GM21526 (cell line): ENCODE measurements around the gene KRT13.
"Not testable (repeated sequence)": the region's sequence is repeated elsewhere in the genome, so short reads cannot be mapped to it uniquely, and the experiment has no call there.

Experiments
- ATAC-seq: cut with Tn5 transposase; IDR thresholded peaks from one replicate; pipeline ENCODE4 v1.9.1; 2021; ENCODE audit warnings: moderate library complexity; ENCODE audit not compliant: unreplicated experiment, low FRiP score

The KRT13 gene

DNA sequence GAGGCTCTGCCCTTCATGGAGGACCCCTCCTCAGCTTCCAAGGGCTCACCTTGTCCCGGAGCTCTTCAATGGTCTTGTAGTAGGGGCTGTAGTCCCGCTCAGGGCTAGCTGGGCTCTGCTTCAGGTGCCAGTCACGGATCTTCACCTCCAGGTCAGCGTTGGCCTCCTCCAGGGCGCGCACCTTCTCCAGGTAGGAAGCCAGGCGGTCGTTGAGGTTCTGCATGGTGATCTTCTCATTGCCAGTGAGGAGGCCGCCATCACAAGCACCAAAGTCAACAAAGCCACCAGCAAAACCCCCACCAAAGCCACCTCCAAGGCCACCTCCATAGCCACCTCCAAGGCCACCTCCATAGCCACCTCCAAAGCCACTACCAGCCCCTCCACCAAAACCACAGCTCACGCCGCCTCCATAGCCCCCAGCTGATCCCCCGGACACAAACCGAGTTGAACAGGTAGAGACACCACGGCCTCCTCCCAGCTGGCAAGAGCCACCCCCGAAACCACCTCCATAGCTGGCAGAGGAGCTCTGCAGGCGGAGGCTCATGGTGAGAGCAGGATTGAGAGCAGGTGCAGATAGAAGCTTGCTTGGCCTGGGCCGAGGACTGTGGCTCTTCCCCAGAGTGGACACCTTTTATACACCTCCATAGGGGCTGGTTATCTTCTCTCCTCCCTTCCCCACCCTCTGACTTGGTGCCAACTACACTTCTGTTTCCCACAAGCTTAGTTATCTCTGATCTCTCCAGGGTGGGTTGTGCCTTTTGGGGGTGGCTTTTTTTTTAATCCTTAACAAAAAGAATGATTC is at the start of gene KRT13:
KRT13 (minus strand) TSS at position 606 of the 802 bp plus-strand sequence; CDS start at position 544, 62 bp downstream.
- ATAC-seq, result no peak

DNA sequence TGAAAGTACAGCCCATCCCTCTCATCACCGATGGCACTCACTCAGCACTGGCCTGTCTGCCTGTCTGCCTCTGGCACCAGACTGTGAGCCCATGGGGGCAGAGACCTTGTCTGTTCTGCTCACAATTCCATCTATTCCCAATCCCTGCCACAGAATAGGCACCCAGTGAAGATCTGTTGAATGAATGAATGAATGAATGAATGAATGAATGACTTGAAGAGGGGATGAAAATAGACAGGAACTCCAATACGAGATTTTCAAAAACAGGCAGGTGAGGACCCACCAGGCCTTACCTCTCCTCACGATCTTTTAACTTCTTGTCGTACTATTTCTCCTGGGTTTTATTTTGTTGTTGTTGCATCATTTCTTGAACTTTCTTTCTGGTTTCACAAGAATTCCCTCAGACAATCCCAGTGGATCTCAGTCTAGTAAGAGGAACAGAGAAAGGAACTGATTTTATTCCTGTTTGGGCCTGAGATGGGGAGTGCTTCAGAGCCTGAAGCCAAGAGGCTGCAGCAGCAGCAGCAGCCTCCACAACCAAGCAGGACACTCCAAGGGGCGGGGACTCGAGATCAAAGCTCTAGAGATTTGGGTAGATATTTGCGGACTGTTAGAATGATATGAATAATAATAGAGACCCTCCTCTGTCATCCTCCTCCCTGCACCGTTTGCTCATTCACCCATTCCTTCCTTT is 48.7 kb upstream of the KRT13 start:
- ATAC-seq, result no peak

DNA sequence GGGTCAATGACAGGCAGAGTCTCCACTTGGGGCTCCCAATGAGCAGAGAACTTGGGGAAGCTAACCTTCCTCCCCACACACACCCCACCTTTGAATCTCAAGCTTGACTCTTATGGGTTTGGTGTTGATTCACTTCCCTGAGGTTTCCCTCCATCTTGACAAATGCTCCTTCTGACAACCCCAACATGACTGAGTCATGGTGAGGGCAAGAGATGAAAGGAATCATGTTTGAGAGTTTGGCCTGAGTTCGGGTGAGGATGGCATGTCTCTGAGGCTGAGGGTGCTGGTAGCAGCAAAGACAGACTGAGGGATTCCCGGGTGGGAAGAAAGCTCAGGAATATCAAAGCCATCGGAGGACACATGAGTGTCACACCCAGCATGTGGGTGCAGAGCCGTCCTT is 47.8 kb upstream of the KRT13 start:
- no peak for ATAC-seq

DNA sequence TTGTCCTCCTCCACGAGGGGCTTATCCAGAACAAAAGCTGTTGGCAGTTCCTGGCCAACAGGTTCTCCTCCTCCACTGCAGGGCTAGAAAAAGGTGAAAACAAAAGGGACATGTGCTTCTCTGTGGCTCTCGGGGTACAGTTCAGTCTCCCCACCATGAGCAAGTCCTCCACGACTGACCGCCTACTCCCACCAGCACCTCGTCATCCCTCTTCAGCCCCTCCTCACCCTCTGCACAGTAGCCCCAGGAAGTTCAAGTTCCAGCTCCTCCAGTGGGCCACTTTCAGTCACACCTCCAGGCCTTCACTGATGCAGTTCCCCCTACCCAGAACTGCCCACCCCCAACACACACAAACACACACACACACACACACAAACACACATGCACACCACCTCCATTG is 47.0 kb upstream of the KRT13 start:
- no peak for ATAC-seq

DNA sequence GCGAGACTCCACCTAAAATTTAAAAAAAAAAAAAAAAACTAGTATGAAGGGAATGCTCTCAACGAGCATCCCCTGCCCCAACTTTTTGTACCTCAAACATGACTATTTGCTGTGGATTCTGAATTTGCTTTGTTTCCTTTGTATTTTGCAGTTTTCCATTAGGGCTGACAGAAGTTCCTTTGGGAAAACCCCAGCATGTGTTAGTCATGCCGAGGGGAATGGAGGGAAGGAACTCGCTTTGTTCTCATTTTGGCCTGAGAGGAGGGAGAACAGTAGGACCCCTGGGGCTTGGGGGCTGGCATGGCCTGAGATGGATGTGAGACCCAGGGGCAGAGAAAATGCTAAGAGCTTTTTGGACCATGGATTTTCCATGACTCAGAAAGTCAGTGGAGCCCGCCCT is 46.0 kb upstream of the KRT13 start:
- ATAC-seq, result no peak

DNA sequence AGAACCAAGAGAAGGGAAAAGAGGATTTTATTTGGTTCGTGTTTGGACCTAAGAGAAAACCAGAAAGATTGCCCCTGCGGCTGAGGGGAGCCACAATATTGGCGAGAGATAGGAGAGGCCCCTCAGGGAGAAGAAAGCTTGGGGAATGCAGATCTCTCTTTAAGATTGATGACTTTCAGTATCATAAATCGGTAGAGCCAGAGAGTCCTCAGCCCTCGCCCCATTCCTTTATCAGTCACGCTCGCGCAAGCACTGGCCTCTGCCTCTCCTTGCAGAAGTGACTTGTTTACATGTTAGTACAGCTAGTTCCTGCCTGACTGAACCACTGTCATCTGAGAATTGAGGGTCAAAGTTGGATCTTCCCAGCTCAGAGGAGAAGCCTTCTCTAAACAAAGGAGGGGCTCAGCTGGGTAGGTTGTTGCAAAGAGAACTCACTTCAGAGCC is 44.2 kb upstream of the KRT13 start:
- ATAC-seq, result no peak

DNA sequence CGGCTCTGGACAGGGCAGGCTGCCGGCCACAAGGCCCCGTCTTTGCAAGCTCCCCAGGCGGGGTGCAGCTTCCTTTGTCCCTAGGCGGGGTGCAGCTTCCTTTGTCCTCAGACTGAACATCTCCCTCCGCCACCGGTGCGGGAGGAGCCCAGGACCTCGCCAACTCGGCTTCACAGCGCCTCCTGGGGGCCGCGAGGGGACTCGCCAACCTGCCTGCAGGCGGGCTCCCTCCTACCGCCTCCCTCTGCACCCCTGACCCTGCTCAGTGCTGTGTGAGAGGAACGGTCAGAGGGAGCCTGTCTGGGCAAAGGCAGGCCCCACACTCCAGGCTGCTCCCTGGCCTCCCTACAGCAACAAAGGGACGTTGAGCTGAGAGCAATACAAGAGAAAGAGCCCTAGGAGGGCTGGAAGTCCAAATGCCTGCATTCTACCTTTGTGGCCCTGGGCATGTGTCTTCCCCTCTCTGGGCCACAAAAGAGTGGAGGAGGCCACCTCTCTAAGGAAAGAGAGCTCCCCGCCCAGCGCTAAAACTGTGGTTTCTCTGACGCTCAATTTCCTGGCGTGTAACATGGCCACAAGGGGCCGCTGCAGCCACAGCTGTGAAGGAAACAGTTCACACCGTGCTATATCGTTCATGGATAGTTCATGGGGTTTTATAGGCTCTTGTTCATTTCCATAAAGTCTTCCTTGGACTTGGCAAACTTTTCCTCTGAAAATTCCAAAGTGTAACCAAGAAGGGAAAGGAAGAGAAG is 43.6 kb upstream of the KRT13 start:
- no peak for ATAC-seq

DNA sequence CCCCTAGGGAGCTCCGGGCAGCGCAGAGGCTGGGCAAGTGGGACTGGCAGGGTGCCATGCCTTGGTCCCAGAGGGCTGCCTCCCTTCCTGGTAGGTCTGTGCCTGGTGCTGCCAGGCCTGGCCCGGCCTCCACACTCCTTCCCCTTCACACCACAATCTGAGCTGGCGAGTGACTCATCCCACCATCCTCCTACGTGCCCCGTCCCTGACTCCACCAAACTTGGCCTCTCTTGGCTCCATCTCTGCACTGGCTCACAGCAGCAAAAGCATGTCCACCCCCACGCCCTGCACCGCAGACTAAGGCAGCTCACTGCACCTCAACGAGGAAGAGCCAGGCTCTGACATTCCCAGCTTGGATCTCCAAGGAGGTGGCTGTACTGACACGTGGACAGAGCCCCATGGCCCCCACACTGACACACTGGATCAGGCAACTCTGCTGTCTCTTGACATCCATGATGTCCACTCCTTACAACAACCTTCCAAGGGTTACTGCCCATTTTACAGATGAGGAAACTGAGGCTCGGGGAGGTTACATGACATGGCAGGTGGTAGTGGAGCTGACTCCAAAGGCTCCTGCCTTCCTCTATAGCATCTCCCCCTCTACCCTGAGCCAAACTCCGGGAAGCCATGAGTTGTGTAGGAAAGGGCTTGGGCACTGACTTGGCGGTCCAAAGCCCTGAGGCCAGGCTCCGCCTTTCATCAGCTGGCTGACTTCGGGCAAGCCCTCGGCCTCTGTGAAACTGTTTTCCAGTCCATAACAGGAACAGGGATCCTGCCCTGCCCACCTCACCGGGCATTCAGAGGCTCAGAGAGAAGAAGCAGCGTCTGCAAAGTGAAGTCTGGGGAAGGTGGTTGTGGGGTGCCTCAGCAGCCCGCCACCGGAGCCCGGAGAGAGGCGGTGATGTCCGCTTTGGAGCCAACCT is 42.8 kb upstream of the KRT13 start:
- no peak for ATAC-seq

DNA sequence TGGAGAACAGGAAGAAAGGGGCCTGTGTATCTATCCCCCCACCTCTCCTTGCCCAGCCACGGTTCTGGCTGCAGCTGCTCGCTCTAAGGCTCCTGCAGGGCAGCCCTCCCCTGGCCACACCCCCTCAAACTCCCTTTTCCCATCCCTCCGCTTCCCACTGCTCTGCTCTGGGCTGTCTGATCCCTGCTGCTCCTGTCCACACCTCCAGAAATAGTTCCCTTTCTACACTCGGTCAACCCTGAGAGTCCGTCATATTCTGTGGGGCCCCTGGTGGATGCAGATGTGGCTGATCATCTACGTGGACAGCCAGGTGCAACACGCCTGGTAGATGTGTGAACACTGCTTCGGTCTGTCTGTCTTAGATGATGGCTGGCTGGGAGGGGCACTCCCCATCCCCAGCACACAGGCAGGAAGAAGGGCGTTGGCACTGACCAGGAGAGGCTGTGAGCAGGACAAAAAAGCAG is 42.0 kb upstream of the KRT13 start:
- ATAC-seq, result no peak

DNA sequence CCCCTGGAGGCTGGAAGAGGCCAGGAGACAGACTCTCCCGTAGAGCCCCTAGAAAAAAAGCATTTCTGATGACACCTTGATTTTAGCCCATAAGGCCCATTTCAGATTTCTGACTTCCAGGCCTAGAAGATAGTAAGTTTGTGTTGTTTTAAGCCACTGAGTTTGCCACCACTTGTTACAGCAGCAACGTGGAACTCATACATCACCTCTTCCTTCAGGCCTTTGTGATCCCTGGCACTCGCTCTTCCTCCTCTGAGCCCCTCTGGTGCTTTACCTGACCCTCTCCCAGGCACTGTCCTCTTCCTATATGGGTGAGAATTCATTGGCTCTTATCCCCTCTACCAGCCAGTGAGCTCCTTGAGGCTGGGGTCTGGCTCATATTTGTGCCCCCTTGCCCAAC is 41.4 kb upstream of the KRT13 start:
- no peak for ATAC-seq

DNA sequence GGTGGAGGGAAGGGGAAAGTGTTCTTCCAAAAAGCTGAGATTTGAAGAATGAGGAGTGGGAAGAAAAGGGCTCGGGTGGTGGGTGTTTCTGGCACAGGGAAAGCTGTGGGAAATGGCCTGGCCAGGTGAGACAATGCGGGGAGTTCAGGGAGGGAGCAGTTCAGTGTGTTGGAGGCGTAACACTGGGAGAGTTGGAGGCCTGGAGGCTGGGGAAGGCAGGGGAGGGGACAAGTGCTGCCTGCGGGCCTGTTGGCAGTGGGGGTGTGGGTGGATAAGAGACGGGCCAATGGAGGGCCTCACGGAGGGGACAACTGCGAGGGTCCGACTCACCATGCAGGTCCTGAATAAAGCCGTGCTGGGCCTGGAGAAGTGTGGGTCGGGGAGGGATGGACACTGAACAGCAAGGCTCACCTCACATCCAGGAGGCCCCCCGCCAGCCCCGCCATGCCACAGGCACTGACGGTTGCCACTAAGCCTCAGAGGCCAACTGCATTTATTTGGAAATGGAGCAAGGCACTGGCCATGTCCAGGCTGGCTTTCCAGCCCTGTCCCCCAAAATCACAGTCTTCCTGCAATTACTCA is 40.5 kb upstream of the KRT13 start:
- ATAC-seq, result no peak

DNA sequence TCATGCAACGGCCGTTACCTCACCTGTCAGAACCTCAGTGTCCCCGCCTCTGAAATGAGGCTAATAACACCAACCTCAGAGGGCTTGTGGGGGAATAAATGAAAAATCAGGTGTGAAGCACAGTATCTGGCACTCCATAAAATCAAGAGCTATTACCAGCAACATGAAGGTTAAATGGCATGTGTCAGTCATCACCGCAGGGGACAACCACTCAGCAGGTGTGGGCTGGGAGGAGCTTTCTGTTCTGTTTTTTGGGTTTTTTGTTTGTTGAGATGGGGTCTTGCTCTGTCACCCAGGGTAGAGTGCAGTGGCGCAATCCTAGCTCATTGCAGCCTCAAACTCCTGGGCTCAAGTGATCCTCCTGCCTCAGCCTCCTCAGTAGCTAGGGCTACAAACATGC is 39.5 kb upstream of the KRT13 start:
- ATAC-seq, result no peak

DNA sequence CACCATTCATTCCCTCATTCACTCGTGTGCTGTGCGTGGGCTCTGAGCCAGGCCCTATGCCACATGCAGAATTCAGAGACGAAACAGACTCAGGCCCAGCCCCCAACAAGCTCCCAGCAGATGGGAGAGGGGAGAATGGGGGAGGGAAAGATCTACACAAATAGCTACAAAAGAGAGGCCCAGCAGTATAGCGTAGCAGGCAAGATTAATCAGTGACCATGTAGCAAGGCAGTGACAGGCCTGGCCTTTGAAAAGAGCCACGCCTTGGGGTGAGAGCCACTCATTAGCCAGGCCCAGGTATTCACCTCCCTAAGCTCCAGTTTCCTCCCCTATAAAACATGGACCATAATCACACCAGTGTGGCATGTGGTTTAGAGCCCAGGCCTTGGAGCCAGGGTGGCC is 39.1 kb upstream of the KRT13 start:
- ATAC-seq, result no peak

DNA sequence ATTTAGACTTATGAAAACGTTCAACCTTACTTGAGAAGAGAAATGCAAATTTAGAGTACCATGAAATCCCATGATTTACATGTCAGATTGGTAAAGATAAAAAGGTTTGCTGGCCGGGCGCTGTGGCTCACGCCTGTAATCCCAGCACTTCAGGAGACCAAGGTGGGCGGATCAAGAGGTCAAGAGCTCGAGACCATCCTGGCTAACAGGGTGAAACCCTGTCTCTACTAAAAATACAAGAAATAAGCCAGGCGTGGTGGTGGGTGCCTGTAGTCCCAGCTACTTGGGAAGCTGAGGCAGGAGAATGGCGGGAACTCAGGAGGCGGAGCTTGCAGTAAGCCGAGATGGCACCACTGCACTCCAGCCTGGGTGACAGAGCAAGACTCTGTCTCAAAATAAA is 37.4 kb upstream of the KRT13 start:
- not testable (repeated sequence) for ATAC-seq

DNA sequence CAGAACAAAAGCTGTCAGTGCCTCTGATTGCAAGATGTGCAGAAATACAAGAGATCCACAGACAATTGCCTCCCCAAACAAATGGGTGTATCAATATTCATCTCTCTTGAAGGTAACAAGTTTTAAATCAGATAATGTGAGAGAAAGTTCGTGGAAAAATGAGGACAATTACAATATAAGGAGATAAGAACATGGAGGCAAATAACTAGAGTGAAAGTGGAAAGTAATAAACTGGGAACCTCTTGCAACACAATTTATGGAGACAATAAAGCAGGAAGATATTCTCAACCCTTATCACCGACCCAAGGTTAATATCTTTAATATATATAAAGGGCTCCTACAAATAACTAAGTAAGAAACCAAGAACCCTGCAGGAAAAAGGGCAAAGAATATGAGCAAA is 36.9 kb upstream of the KRT13 start:
- ATAC-seq, result no peak

DNA sequence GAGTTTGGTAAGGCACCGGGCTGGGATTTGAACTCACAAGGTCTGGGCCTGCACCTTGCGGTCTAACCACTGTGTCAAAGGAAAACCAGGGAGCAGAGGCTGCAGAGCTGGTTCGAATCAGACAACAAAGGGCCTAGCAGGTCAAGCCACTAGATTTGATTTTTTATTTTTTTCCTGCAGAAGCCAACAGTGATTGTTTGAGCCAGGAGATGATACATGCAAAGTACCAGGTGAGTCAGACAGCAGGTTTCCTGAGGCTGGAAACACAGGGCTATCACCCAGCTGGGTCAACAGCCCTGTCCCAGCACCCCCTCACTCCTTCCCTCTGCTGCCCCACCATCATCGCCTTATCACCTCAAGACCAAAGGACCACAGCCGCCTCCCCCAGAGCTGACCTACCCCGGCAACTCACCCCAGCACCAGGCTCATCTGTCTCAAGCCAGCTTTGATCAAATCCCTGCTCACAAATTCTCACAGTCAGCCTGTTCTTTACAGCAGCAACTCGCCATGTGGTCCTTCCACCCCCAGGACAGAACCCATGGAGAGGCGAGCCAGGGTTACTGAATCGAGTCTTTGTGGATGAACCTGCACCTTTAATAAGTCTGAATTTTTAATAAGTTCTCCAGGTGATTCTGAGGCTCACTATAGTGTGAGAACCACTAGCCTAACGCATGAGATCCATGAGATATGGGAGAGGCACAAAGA is 35.7 kb upstream of the KRT13 start:
- ATAC-seq, result no peak

DNA sequence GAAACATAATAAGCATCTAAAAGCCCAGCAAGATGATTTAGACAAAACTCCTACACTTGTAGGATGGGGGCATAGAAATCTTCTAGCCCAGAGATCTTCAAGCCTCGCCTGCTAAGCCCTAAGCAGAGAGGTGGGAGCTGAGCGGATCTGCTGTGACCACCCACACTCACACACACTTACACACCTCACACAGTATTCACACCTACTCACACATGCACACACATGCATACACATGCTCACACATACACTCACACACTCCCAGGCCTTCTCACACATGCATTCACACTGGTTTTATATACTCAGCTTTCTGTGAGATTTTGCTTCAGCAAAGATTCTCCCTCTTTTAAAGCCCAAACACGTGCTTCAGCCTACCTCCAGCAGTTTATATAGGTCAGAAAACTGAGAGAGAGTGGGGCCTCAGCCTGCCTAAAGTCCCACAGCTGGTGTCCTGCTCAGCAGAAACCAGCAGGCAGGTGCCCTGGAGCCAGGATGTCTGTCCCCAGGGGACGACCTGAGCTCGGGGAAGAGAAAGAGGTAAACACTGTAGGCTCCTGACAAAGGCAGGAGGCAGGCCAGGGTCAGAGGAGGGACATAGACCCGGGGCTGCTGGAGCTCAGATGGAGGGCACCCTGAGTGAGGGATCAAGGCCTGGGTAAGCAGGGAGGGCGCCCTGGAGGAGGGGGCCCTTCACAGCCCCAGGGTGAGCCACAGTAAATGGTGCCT is 34.7 kb upstream of the KRT13 start:
- no peak for ATAC-seq

DNA sequence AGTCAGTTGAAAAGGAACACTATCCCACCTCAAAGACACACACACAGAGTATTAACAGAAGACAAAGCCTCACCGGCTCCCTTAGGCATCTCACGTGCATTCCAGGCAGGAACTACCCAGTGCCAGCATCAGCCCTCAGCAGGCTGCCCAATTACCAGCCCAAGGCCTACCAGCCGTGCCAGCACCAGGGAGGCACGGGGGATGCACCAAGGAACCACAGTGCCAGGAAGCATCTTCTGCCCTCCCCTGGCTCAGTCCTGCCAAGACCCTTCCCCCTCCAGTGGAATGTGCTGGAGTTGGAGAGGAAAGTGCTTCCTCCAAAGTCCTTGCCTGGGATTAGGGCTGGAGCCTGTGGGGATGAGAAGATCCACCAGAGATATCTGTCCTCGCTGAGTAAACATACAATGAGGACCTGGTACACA is 33.7 kb upstream of the KRT13 start:
- no peak for ATAC-seq

DNA sequence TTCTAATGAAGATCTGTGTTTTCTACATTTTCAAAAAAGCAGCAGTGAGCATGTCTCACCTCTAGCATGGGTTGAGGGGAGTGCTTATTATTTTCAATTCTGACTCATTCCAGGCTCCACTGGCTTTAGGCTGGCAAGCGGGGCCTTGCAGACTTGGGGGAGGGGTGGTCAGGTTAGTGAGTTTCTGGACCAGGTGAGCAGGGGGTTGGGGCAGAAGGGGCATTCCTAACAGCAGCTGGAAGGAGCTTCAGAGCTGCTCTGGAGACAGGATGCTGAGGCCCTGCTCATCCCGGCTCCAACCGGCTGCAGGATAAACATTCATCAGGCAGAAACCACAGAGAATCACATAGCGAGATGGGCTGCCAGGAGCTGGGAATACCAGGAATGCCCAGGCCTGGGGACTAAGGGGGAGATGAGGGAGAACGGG is 33.2 kb upstream of the KRT13 start:
- no peak for ATAC-seq
